GM21423 (cell line): ENCODE data around the gene GLI3.

Experiments used
- ATAC-seq: cut with Tn5 transposase; IDR thresholded peaks from one replicate; pipeline ENCODE4 v1.9.1; 2021; ENCODE audit warnings: mild to moderate bottlenecking, moderate library complexity; ENCODE audit not compliant: unreplicated experiment

Gene GLI3

GRCh38 chr7:42144604-42145003, 92.4 kb downstream of the GLI3 start:
- no peak for ATAC-seq

GRCh38 chr7:42143711-42144600, 93.1 kb downstream of the GLI3 start:
- no peak for ATAC-seq

- ATAC-seq, result no peak
Measured at GRCh38 chr7:42142089-42142488, 94.9 kb downstream of the GLI3 start.

GRCh38 chr7:42139751-42140150, 97.3 kb downstream of the GLI3 start:
- ATAC-seq, result no peak

GRCh38 chr7:42138691-42139090, 98.3 kb downstream of the GLI3 start:
- no peak for ATAC-seq

GRCh38 chr7:42137941-42138340, 99.1 kb downstream of the GLI3 start:
- no peak for ATAC-seq

- ATAC-seq, result no peak
Measured at GRCh38 chr7:42137431-42137830, 99.6 kb downstream of the GLI3 start.

- ATAC-seq, result no peak
Measured at GRCh38 chr7:42135728-42136127, 101.3 kb downstream of the GLI3 start.

GRCh38 chr7:42134276-42134876, 102.6 kb downstream of the GLI3 start:
- ATAC-seq, result no peak

GRCh38 chr7:42133321-42133720, 103.7 kb downstream of the GLI3 start:
- ATAC-seq, result no peak

- ATAC-seq, result no peak
Measured at GRCh38 chr7:42128703-42129102, 108.3 kb downstream of the GLI3 start.

- no peak for ATAC-seq
Measured at GRCh38 chr7:42127232-42127622, 109.8 kb downstream of the GLI3 start.

GRCh38 chr7:42126475-42127231, 110.4 kb downstream of the GLI3 start:
- no peak for ATAC-seq

GRCh38 chr7:42125321-42125720, 111.7 kb downstream of the GLI3 start:
- ATAC-seq, result no peak

- ATAC-seq, result no peak
Measured at GRCh38 chr7:42123716-42124115, 113.3 kb downstream of the GLI3 start.

GRCh38 chr7:42120191-42120590, 116.8 kb downstream of the GLI3 start:
- ATAC-seq, result no peak

GRCh38 chr7:42117201-42117600, 119.8 kb downstream of the GLI3 start:
- ATAC-seq, result no peak

- ATAC-seq, result no peak
Measured at GRCh38 chr7:42115795-42116194, 121.2 kb downstream of the GLI3 start.

- ATAC-seq, result no peak
Measured at GRCh38 chr7:42110333-42110732, 126.7 kb downstream of the GLI3 start.

GRCh38 chr7:42108803-42109528, 128.0 kb downstream of the GLI3 start:
- ATAC-seq, result no peak
